HG03439 (cell line): ENCODE results near the gene GRM7.

Source experiments
- ATAC-seq: cut with Tn5 transposase; IDR thresholded peaks from one replicate; pipeline ENCODE4 v1.9.1; 2021; ENCODE audit warnings: mild to moderate bottlenecking, moderate library complexity; ENCODE audit not compliant: unreplicated experiment

Gene GRM7

DNA sequence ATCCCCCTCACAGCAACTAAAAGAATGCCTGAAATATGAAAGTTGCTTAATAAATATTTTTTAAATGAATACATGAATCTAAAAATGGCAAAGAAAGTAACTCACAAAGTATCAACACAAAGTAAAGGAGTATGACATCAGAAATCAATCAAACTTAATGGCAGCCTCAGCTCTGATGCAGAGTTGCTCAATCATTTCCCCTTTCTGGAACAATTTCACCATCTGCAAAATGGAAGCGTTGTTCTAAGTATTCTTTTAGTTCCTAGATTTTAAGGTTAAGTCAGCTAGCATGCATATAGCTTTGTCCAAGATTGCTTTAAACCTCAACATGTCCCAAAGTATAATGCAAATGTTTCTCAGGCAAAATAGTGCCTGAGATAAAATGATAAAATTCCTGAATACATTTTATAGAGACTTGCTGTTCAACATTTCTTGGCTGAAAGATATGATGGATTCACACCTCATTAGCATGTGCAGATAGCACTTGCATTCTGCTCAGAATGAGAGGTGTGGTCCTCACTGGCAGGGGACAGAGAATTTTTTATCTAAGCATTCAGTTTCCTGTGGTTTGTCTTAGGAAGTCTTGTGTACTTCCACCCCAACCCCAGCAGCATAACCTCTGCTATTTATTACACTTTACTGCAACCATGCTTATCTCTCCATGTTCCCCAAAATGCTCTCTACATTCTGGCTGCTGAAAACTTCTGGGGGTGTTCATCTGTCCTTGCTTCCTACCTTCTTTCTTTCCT lies 429.3 kb downstream of the GRM7 start:
- no peak for ATAC-seq

DNA sequence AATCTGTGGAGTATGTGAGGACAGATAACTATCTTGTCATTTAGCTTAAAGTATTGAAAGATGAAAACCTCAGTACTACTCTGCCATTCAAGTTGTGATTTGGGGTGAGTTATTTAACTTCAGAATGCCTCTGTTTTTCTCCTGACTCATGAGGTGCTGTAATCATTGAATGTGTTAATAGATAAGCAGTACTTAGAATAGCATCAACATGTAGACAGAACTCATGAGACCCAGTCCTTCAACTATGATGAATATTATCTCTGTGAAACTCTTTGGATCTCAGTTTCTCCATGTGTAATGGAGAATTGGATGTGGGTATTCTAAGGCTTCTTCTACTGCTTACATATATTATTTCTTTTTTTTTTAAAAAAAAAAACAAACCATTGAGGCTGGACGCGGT lies 431.4 kb downstream of the GRM7 start:
- no peak for ATAC-seq

DNA sequence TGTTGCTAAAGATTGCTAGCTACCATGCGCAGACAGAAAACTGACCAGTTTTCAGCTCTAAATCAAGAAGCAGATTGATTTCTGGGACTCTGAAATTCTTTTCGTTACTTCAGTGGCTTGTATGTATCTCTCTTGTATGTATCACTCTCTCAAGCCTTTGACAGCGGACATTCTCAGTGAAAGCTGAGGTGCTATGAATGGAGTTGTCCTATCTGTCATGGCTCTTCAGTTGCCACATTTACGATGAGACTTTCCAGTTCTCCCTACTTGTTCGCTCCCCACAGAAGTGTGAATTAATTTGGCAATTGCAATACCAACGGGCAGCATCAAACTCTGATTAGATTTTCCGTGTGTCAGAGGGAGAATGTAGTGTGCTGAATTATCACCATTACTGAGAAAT lies 432.4 kb downstream of the GRM7 start:
- no peak for ATAC-seq

DNA sequence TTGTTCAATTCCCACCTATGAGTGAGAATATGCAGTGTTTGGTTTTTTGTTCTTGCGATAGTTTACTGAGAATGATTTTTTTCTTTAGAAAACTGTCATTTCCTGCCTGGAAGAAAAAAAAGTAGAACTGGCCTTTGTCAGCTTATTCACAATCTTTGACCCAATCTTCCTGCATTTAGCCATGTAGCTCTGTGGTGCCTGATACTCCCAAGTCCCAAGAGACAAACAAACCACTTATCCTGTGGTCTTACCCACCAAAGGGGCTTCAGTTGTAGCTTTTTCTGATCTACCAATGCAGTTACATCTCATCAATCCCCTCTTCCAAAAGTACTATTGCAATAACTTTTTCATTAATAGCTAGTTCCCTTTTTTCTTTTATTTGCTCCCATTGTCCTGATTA lies 444.6 kb downstream of the GRM7 start:
- no peak for ATAC-seq

DNA sequence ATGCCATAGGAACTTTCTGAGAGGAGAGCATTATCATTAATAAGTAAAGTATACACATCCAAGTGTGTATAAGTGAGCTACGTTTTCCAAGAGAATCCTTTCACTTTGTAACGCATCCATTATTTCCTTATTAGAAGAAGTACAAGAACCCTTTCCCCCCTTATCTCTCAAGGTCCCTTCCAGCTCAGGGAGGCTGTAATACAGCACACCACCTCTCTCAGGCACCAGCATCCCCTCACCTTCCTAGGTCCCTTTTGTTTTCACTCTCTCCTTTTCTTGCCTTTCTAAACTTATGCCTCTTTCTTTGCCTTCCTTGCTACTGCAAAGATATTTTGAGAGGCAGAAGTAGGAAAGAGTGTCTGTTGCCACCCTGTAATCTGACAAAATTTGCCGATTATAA lies 446.0 kb downstream of the GRM7 start:
- no peak for ATAC-seq

DNA sequence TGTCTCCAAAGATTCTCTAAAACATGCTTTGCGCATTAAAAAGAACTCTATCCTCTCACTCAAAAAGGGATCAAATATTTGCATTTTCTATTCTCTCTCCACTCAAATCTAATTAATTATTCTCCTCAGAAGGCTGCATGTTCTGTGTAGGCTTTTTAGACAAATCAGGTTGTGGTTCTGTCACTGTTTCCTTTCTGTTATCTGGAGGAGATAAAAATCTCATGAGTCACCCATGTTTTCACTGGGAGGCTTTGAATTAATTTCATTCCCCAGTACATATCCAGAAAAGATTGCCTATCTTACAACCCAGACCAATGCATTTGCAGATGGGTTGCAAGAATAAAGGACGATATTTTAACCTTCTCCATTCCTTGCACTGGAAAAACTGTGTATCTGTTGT lies 446.5 kb downstream of the GRM7 start:
- no peak for ATAC-seq

DNA sequence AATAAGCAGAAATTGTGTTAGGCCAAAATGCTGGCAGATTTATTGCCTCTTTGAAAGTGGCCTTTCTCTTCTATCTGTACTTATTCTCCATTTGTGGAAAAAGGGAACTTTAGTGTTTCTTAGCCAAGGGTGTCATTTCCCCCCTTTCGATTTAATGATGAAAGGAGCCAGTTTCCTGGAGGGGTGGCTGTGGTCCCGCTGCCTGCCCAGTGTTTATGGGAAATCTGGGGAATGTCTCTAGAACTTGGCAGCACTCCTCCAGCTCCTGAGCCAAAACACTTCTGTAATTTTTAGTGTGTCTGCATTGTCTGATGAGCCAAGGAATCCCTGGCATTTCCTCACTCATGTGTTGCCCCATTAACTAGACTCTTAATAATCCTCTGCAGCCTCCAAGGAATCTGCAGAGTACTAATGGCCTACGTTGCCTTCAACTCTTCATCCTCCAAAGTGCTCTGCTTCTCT lies 448.8 kb downstream of the GRM7 start:
- no peak for ATAC-seq

DNA sequence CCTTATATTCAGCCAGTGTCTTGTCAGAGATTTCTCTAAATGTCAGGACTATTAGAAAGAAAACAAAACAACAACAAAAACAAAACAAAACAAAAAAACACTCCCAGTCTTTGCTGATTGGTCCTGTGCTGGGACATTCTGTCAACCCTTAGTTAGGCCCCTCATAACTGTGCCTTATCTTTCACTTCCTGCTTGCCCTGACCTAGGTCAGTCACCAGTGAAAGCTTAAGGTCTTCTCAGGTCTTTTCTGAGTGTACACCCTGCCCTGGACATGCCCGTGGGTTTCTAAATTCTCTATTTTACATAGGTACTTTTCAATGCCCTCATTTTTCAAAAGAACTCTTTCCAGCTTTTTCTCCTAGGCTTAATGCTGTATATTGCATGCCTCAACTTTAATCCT lies 454.1 kb downstream of the GRM7 start:
- no peak for ATAC-seq

DNA sequence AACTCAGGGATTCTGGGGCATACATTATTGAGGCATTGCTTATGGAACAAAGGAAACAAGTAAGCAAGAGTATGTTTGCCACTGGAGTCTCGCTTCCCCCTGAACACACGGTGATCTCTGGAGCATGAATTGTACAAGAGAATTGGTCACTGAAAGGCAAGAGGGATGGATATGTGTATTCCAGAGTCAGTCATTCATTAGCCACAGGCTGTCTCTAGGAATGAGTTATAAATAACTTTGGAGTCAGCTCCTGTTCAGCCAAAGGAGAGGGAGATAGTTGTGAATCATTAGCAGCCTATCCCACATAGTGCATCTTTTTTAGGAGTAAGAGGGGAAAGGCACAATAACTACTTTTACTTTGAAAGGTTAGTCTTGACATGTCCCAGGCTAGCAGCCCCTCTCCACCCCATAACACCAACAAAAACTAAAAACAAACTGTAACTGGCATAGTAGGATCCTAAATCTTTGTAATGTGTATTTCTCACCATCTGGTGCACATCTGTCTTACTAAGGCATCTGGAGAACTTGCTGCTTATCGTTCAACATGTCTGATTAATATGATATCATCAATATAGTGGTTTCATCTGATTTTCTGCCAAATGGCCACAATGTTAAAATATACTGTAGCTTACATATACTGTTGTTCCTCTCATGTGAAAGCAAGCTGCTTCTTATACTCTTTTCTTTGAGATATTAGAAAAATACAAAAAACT lies 462.2 kb downstream of the GRM7 start:
- ATAC-seq, result no peak

DNA sequence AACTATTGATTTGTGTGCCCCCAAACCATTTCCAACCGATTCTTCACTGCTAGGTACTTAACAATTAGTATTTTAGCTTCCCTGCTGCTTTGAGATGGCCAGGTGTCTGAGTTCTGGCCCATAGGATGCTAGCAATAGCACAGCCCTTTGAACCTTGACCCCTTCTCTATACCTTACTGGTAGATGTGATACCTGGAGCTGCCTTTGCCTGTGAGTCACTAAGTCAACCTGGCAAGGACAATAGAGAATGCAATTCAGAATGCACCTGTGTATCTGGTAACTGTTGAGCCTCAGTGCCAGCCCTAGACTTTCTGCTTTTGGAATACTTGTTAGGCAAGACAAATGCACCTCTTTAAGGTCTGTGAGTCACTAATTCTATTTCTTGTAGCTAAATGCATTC lies 467.4 kb downstream of the GRM7 start:
- no peak for ATAC-seq

DNA sequence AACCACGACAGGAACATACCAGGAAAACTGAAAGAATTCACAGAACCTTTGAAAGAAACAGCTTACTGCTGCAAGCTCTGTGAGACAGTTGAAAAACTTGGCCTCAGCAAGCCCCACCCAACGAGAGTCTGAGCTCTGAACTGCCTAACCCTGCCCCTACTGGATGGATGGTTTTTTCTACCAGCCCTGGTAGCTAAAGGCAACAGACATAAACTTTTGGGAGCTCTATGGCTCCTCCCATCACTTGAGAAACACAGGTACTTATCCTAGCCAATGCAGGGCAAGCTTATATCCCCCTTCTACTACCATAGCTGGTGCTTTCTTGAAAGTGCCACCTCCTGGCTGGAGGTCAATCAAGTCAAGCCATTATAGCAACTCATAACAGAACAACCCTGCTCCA lies 471.8 kb downstream of the GRM7 start:
- no peak for ATAC-seq

DNA sequence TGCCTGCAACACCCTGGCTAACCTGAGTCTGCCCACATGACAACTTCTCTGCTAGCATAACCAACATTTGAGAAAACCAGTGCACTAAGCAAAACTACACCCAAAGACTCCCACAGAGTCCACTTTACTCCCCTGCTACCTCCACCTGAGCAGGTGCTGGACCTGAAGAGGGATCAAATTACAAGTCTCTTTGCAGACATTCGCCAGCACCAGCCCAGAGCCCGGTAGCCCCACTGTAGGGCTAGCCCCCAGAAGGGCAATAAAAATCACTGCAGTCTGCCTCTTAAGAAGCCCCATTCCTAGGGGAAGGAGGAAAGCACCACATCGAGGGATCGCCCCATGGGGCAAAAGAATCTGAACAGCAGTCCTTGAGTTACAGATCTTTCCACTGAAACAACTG lies 472.2 kb downstream of the GRM7 start:
- no peak for ATAC-seq

DNA sequence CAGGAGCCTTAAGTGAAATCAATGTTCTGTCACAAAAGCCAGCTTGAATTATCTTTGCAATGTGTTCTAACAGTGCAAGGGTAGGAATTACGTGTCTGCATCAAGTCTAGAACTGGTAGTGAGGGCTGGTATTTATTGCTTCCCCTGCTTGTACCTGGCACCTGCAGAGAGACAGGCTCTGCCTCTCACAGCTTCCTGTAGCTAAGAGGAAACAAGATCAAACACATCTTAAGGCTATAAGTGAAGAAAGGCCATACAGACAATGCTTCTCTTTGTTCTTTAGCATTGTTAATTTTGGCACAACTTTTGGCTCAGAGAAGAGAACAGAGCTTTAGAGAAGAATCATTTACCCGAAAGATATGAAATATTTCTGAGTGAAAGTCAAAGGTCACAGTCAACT lies 479.9 kb downstream of the GRM7 start:
- ATAC-seq, result no peak

DNA sequence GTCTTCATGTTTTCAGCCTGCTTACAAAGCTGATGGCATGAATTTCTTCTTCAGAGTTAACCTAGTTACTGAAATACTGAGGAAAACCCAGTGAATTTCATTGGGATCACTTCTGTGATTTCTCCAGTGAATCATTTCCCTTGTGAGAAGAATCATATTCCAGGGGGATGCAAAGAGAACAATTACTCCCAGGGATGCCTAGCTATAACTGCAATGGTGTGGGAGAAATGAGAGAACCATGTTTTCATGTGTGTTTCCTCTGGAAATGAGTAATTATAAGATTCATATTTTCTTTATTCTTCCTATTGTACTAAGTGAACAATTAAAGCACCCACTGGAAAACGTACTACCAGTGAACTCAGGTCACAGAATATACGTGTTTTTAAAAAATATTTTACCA lies 485.4 kb downstream of the GRM7 start:
- no peak for ATAC-seq

DNA sequence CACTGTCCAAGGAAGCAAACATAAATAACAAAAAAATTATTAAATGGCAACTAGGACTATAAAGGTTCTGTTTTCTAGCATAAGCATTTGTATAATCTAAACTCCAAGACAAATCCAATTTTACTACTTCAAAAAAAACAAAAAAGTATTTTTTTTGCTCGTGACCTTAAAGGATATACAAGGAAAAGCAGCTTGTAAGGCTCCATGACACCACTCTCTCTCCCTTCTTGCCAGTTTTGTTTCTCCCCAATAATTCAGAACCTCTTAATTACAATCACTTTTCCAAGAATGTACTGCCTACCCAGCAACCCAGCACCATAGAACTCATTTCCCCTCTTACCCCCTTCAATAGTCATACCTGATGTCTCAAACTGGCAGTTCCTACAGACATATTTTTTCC lies 496.2 kb downstream of the GRM7 start:
- ATAC-seq, result no peak

DNA sequence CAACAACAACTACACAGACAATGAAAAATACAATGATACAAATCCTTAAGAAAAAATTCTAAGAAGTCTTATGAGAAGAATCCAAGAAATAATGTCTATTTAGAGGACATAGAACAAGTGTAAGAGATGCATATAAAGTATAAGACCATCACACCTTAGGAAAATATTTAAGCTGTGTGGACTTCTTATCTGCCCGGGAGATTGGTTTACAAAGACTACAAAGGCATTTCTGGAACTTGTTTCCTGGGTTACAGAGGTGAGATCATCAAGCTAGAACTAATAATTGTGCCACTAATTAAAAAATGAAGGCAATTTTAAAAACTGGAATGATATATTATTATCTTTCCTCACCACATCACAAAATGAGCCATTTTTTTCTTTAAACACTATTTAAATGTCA lies 507.1 kb downstream of the GRM7 start:
- ATAC-seq, result no peak

DNA sequence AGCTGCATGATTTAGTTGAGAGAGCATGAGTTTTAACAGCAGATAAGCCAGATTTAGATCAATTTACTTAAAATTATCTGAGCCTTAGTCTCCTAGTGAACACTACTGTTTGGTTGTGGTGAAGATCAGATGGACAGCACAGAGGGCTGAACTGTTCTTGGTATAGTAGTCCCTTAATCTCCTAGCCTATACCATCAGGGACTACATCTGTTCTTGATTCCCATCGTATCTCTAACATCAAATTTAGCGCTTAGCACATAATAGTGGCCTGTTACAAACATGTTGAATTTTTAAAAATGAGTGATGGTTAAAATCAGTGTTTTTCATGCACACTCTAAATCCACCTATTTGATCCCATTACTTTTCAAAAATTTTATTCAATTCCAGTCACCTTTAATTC lies 507.7 kb downstream of the GRM7 start:
- no peak for ATAC-seq

DNA sequence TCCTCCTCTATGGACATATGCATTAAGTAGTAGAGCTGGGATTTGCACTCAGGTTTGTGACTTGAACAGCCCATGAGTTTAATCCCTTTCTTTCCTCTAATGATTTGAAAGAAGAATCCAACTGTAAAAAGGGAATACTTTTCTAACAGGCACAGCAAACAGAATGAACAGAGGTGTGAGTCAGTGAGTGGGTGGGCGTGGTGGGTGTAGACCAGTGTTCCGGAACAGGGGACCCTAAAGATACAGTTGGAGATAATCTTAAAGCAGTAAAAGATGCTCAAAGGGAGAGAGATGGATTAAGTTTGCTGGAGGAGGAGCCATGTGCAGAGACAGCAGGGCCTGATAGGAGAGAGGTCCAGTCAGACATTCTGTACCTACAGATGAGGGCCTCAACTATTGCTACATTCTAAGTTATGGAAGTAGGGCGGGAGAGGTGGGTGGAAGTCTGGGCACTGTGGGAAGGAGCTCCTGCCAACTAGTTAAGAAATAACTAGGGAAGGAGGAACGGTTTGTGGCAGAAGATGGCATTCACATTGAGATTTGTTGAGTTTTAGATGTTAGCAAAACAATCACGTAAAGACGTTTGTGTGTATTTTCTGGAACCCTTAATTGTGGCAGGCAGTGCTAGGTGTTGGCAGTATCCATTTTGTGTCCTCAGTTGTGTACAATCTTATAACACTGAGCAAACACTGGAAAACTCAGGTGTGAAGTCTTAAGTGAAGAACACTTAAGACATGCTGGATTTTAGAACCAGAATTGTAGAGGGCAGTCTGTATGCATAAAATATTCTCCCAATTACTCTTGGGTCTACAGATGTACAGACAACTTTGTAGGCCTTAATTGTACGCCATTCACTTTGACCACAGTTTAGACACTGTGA lies 511.0 kb downstream of the GRM7 start:
- no peak for ATAC-seq

DNA sequence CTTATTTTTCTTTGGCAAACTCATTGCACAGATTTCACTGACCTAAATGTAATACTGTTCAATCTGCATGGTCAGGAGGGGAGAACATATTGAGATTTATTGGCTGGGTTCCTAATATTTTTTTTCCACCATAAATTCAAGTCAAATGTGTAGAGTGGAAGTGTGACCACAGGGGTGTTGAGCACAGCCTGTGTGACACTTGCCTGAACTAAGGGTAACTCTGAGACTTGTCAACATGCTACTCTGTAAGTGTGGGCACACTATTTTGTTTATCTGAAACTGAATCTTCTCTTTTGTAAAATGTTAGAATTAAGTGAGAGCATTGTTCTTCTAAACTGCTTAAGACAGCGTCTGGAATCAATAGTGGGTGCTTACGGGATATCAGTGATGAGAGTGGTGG lies 516.2 kb downstream of the GRM7 start:
- ATAC-seq, result no peak

DNA sequence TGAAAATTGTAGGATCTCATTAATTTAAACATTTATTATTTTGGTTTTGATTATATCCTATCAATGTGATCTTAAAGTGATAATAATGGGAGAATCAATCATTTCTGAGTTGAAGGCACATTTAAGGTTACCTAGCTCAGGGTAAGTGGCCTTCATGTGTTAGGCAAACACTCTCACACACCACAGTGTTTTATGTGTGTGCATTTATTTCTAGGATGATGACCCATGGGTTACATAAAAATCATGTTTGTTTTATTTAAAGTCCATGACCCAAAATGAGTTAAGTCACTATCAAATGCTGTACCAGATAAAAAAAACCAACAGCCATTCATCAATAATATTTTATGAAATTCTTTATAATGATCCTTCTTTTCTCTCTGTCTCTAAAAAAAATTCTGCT lies 520.8 kb downstream of the GRM7 start:
- no peak for ATAC-seq

DNA sequence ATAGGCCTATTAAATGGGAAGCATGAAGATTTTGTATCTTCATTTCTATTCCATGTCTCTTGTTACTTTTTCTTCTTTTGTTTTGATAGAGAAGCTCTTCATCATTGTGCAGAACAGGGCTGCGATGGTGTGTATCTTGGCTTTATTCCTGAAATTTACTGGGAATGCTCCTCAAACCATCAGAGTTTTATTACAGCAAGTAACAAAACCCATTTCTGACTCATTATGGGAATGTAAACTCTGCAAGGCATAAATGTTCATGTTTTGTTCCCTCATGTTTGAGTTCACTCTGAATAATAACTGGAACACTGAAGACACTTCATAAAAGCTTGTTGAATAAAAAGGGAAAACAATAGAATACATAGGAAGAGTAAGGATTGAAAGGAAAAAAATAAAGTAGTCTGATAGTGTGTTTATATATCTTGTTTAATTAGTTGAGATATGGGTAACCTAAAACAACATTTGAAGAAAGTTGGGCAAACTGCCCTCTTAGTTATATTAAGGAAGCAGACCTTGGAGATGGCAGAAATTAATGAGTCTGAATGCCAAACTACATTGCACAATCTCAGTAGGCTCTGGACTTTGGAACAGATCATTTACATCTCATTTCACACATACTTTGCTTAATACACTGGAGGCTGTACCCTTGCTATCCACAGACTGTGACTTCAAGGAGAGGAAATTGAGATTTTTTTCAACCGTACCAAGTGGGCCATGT lies 521.5 kb downstream of the GRM7 start:
- no peak for ATAC-seq
